Spleen (tissue), 13 donors: ENCODE data around the gene SCNN1A. TPM values are rescaled to one million over a fixed set of nuclear protein-coding genes. Genes with fewer than 3 reads are reported as not detected.

Source experiments
- DNase-seq: peaks from one replicate; pipeline ENCODE4 v3.0.0-alpha.2; 2020
- H3K27ac ChIP-seq, 8 donors: fragments of 200-600 bp; sonication (generic) in 7 of 8; 1 replicate in 4 of 8; 2 replicates in 4 of 8; pipeline versions ENCODE4 v1.5.0 to v1.8.0; 2016 to 2021; ENCODE audit warnings: inconsistent platforms in 4 of 8, mild to moderate bottlenecking in 4 of 8, moderate library complexity in 1 of 8
- H3K27me3 ChIP-seq, 7 donors: fragments of 200-600 bp; sonication (generic) in 6 of 7; replicated peaks in 1 of 7; 1 replicate in 4 of 7; 2 replicates in 3 of 7; pipeline versions ENCODE4 v1.5.0 to v1.8.0; 2016 to 2021; ENCODE audit warnings: inconsistent platforms in 3 of 7, mild to moderate bottlenecking in 1 of 7
- H3K36me3 ChIP-seq, 6 donors: fragments of 200-600 bp; sonication (generic) in 5 of 6; 1 replicate in 4 of 6; 2 replicates in 2 of 6; pipeline versions ENCODE4 v1.5.0 to v1.8.0; 2016 to 2021; ENCODE audit warnings: inconsistent platforms in 2 of 6
- H3K4me1 ChIP-seq, 6 donors: fragments of 200-600 bp; sonication (generic) in 5 of 6; 1 replicate in 3 of 6; 2 replicates in 3 of 6; pipeline versions ENCODE4 v1.5.0 to v1.8.0; 2016 to 2021; ENCODE audit warnings: inconsistent platforms in 3 of 6
- H3K4me3 ChIP-seq, 8 donors: fragments of 200-600 bp; sonication (generic) in 7 of 8; 1 replicate in 4 of 8; 2 replicates in 4 of 8; pipeline versions ENCODE4 v1.5.0 to v1.8.0; 2016 to 2021; ENCODE audit warnings: inconsistent platforms in 4 of 8, mild to moderate bottlenecking in 4 of 8, moderate library complexity in 2 of 8
- H3K9me3 ChIP-seq, 8 donors: fragments of 200-600 bp; sonication (generic) in 7 of 8; 1 replicate in 4 of 8; 2 replicates in 4 of 8; pipeline versions ENCODE4 v1.5.0 to v1.8.0; 2016 to 2021; ENCODE audit warnings: inconsistent platforms in 4 of 8
- CTCF ChIP-seq, 11 experiments: fragments of 200-600 bp in 7 of 11; fragments of 450-650 bp in 4 of 11; sonication (generic) in 4 of 11; IDR thresholded peaks in 8 of 11; conservative IDR thresholded peaks in 3 of 11; 1 replicate in 7 of 11; 2 replicates in 4 of 11; pipeline versions ENCODE4 v1.4.0 to v1.8.0; 2016 to 2021; ENCODE audit warnings: antibody characterized with exemption in 11 of 11, inconsistent platforms in 4 of 11, mild to moderate bottlenecking in 1 of 11
- POLR2A ChIP-seq, 3 donors: fragments of 450-650 bp; IDR thresholded peaks; one replicate each; pipeline ENCODE4 v1.5.1; 2017; ENCODE audit warnings: antibody characterized with exemption in 3 of 3, mild to moderate bottlenecking in 1 of 3
- POLR2AphosphoS5 ChIP-seq, 3 donors: sonication (generic); formaldehyde crosslinking; IDR thresholded peaks; one replicate each; pipeline ENCODE4 v1.5.1; 2017; ENCODE audit warnings: antibody characterized with exemption in 3 of 3
- WGBS, 5 donors: extraction: QIAGEN DNeasy Blood & Tissue Kit in 3 of 5; methylation state at CpG; one replicate each; pipeline versions ENCODE4 v1.1.5 to v1.1.7; 2013 to 2018; 5-methylcytosine and 5-hydroxymethylcytosine counted together
- intact Hi-C: fragments of 100-400 bp; cut with DNase I; formaldehyde crosslinking; loops from one replicate; pipeline ENCODE4 v1.15.0; 2023; ENCODE audit warnings: low total_unique reads
- long read RNA-seq, 2 donors: transcript quantifications; one replicate each; lab custom pipeline, GENCODE V29; 2026
- polyA plus RNA-seq, 3 donors: library from polyadenylated mRNA; stranded (reverse); fragments of 200-250 nt; gene quantifications; one replicate each; pipeline ENCODE4 v1.2.1, GENCODE V29; 2013
- total RNA-seq, 7 donors: library from RNA; depleted of rRNA in 3 of 7; stranded (reverse); fragments of >200 nt in 3 of 7; fragmentation: NEBNext Ultra II Directional in 4 of 7; extraction: Animal tissue kit (Norgen Biotek cat#: 25700) in 4 of 7; gene quantifications; one replicate each; pipeline versions ENCODE4 v1.1.0 to v1.2.1, GENCODE V29; 2016 to 2021
- donor health status: healthy with polysubstance abuse.
- donor health status: DM: no; HTN: no; CAD: no; lungs with moderate emphysema.
- donor health status: DM: no; HTN: no; CAD: no.
- donor health status: Bipolar disorder and iron deficiency.
- donor health status: healthy.
- donor health status: DM: no; HTN: no; CAD: no.
- donor health status: DM: yes; HTN: yes; CAD: no.

Gene SCNN1A
- total RNA-seq (1 to 10 TPM in 6 of 7 donors, under 1 TPM in 1; 0.84 to 8.6 (median 2.0) TPM), polyA plus RNA-seq (under 1 TPM; 0.17 to 0.22 (median 0.18) TPM)
- long read RNA-seq, donor 1 = 0 reads
- long read RNA-seq, donor 2 = 0 reads

GRCh38 chr12:6375269-6376078, at the start of gene SCNN1A:
TSS of gene SCNN1A (minus strand) at chr12:6375563. CDS start at chr12:6374783, 780 bp downstream.
- intact Hi-C loops = no loop called here
- Histone ChIP-seq H3K4me3 (no peak within 1 kb of the TSS), H3K9me3 (no peaks in the 10 kb centered on the region), H3K4me1 (peaks cover 29 to 86% (median 65%) of the 10 kb centered on the region in 6 donors), H3K27ac (peak within 1 kb of the TSS in 7 of 8 donors; percentile 15 to 77 (median 53)), H3K27me3 (peaks cover 0 to 24% (median 0%) of the 10 kb centered on the region in 7 donors), H3K36me3 (no peaks in the 10 kb centered on the region)
- DNase-seq = no peak
- WGBS, 5 donors = 87 to 92% (median 88%) methylated on average over 15 of the region's 15 CpGs
- TF ChIP-seq CTCF (IDR thresholded peaks at IDR 0.05 in 8 of 11, conservative IDR thresholded peaks at IDR 0.05 in 3 of 11) (no peak), POLR2AphosphoS5 (IDR thresholded peaks at IDR 0.05) (no peak), POLR2A (IDR thresholded peaks at IDR 0.05) (no peak)

GRCh38 chr12:6424866-6425265, 49.5 kb upstream of the SCNN1A start:
- H3K4me1 ChIP-seq = peaks cover 4 to 64% (median 40%) of the 10 kb centered on the region in 6 donors
- no peak for DNase-seq
- H3K9me3 ChIP-seq = no peaks in the 10 kb centered on the region
- no peak overlapping the region for H3K4me3 ChIP-seq
- H3K27me3 ChIP-seq = no peaks in the 10 kb centered on the region
- peak overlapping the region in 3 of 8 donors; percentile 82 to 88 (median 86) for H3K27ac ChIP-seq
- TF ChIP-seq POLR2AphosphoS5 (IDR thresholded peaks at IDR 0.05) (no peak), POLR2A (IDR thresholded peaks at IDR 0.05) (no peak), CTCF (IDR thresholded peaks at IDR 0.05 in 8 of 11, conservative IDR thresholded peaks at IDR 0.05 in 3 of 11) (no peak)
- no peaks in the 10 kb centered on the region for H3K36me3 ChIP-seq
- intact Hi-C loops = loop anchor here (5.0 kb wide), 3 partner anchors 37 to 112 kb away; partner anchors contain the start of gene VAMP1
- 78 to 91% (median 83%) methylated on average over 7 to 8 of the region's 8 CpGs for WGBS, 5 donors

GRCh38 chr12:6424008-6424347, 48.6 kb upstream of the SCNN1A start:
- no peak for DNase-seq
- WGBS, 5 donors = 43 to 66% (median 49%) methylated on average over 6 of the region's 6 CpGs
- no peaks in the 10 kb centered on the region for H3K36me3 ChIP-seq
- no peaks in the 10 kb centered on the region for H3K27me3 ChIP-seq
- H3K9me3 ChIP-seq = no peaks in the 10 kb centered on the region
- peak overlapping the region in 1 of 8 donors; percentile 20 for H3K4me3 ChIP-seq
- H3K4me1 ChIP-seq = peaks cover 4 to 59% (median 38%) of the 10 kb centered on the region in 6 donors
- intact Hi-C loops = loop anchor here (5.0 kb wide), 2 partner anchors 48 to 113 kb away; partner anchors contain the start of gene VAMP1
- peak overlapping the region in 4 of 8 donors; percentile 42 to 88 (median 64) for H3K27ac ChIP-seq
- TF ChIP-seq CTCF (IDR thresholded peaks at IDR 0.05 in 8 of 11, conservative IDR thresholded peaks at IDR 0.05 in 3 of 11) (no peak), POLR2AphosphoS5 (IDR thresholded peaks at IDR 0.05) (peak in 1 of 3 donors; percentile 1)
